Activated CD8-positive, alpha-beta T cell treated with anti-CD3 and anti-CD28 coated beads, Interleukin-2, amount 10 ng/mL, durations not matched to agents 7 days and 5 days (primary cell): Measurements from ENCODE around the gene KCNH6. TPM values are rescaled to one million over a fixed set of nuclear protein-coding genes. Genes with fewer than 3 reads are reported as not detected.

Experiments
- ATAC-seq: fragments of 150-1000 bp; cut with Tn5 transposase; one replicate; pipeline ENCODE4 v1.10.0; 2021; ENCODE audit warnings: moderate library complexity
- CTCF ChIA-PET: fragments of 350-600 bp; sonication (Branson Sonifier 250); formaldehyde crosslinking; loops from one replicate; lab custom pipeline; 2021; ENCODE audit warnings: antibody characterized with exemption; lab: Charles Lee
- POLR2A ChIA-PET: fragments of 350-600 bp; sonication (Branson Sonifier 250); formaldehyde crosslinking; loops from one replicate; lab custom pipeline; 2021; ENCODE audit warnings: antibody characterized with exemption; lab: Charles Lee
- DNase-seq: peaks from one replicate; pipeline ENCODE4 v3.0.0-alpha.2; 2020
- H3K27ac Mint-ChIP-seq: one replicate; pipeline ENCODE4 v1.8.0; 2021; ENCODE audit warnings: mild to moderate bottlenecking, mixed read lengths
- H3K27me3 Mint-ChIP-seq: one replicate; pipeline ENCODE4 v1.8.0; 2021; ENCODE audit warnings: low read depth, mixed read lengths
- H3K36me3 Mint-ChIP-seq: one replicate; pipeline ENCODE4 v1.8.0; 2021; ENCODE audit warnings: low read depth, mixed read lengths
- H3K4me1 Mint-ChIP-seq: one replicate; pipeline ENCODE4 v1.8.0; 2021; ENCODE audit warnings: low read depth, mixed read lengths
- H3K4me3 Mint-ChIP-seq: one replicate; pipeline ENCODE4 v1.8.0; 2021; ENCODE audit warnings: mild to moderate bottlenecking, mixed read lengths
- H3K9me3 Mint-ChIP-seq: one replicate; pipeline ENCODE4 v1.8.0; 2022; ENCODE audit warnings: mixed read lengths; ENCODE audit not compliant: insufficient read depth
- total RNA-seq, 2 experiments: library from RNA; stranded (reverse); gene quantifications; one replicate each; pipeline ENCODE4 v1.2.3, GENCODE V29; 2021

Gene KCNH6
- total RNA-seq, 2 experiments from 2014 or later = not detected

DNA sequence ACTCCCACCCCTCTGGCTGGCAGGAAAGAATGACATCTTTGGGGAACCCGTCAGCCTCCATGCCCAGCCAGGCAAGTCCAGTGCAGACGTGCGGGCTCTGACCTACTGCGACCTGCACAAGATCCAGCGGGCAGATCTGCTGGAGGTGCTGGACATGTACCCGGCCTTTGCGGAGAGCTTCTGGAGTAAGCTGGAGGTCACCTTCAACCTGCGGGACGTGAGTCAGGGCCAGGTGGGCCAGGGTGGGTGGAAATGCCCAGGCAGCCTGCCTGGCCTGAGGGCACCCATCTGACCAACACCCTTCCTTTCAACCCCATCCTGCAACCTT lies 19.0 kb downstream of the KCNH6 start:
- no peaks in the 10 kb centered on the region for H3K9me3 Mint-ChIP-seq
- ChIA-PET POLR2A (no interaction called here), CTCF (no interaction called here)
- H3K4me3 Mint-ChIP-seq = no peak overlapping the region
- no peaks in the 10 kb centered on the region for H3K36me3 Mint-ChIP-seq
- peaks cover 6% of the 10 kb centered on the region for H3K4me1 Mint-ChIP-seq
- H3K27ac Mint-ChIP-seq = no peak overlapping the region
- peaks cover 30% of the 10 kb centered on the region for H3K27me3 Mint-ChIP-seq
- ATAC-seq (no peak), DNase-seq (no peak)

DNA sequence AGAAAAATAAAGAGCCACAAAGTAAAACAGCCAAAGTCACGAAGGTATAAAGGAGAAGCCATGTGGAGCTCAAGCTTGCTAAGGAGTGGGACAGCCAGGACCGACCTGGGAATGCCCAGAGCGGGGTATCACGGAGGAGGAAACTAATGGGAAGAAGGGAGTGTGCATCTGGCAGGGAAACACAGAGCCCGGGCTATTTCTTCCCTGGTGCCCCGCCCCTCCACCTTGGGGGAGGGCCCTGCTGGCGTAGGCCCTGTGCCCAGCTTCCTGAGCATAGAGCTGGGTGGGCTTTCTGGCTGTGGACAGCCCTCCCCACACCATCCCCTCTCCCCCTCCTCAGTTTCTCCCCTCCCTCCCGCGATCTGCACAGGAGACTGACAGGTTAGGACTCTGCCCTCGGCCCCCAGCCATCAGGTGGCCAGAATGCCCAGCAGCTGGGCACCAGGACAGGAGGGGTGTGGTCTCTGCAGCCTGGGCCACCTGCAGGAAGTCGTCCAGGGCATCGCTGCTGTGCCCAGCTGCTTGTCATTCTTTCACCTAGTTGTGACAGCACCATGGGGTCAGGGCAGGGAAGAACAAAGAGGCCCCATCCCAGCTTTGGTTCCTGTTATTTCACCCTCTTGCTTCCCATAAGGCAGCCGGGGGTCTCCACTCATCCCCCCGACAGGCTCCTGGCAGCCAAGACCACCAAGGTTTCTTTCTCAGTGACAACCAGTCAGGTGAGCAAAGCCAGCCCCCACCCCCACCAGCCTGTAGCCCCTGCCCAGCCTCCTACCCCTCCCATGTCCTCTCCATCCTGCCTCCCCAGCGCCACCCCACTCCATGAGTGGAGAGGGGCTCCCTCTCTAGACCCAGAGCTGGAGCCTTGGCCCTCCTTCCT lies 20.0 kb downstream of the KCNH6 start:
- H3K27ac Mint-ChIP-seq = no peak overlapping the region
- no peak overlapping the region for H3K4me3 Mint-ChIP-seq
- POLR2A ChIA-PET = no interaction called here
- DNase-seq (no peak), ATAC-seq (no peak)
- no peaks in the 10 kb centered on the region for H3K9me3 Mint-ChIP-seq
- peaks cover 3% of the 10 kb centered on the region for H3K4me1 Mint-ChIP-seq
- H3K27me3 Mint-ChIP-seq = peaks cover 22% of the 10 kb centered on the region
- CTCF ChIA-PET = interaction anchor here (1.7 kb wide), 1 partner anchor 68 kb away, joined by 7 read pairs; no protein-coding TSS in a partner anchor
- H3K36me3 Mint-ChIP-seq = no peaks in the 10 kb centered on the region

- H3K4me3 Mint-ChIP-seq = no peak overlapping the region
- no peak overlapping the region for H3K27ac Mint-ChIP-seq
- H3K27me3 Mint-ChIP-seq = peaks cover 16% of the 10 kb centered on the region
- no peak for ATAC-seq
- no peaks in the 10 kb centered on the region for H3K36me3 Mint-ChIP-seq
- DNase-seq = no peak
- POLR2A ChIA-PET = no interaction called here
- H3K9me3 Mint-ChIP-seq = no peaks in the 10 kb centered on the region
- no peaks in the 10 kb centered on the region for H3K4me1 Mint-ChIP-seq
- CTCF ChIA-PET = interaction anchor here (1.7 kb wide), 1 partner anchor 67 kb away, joined by 7 read pairs; no protein-coding TSS in a partner anchor
Observed at GRCh38 chr17:63543822-63544420, 20.8 kb downstream of the KCNH6 start.

DNA sequence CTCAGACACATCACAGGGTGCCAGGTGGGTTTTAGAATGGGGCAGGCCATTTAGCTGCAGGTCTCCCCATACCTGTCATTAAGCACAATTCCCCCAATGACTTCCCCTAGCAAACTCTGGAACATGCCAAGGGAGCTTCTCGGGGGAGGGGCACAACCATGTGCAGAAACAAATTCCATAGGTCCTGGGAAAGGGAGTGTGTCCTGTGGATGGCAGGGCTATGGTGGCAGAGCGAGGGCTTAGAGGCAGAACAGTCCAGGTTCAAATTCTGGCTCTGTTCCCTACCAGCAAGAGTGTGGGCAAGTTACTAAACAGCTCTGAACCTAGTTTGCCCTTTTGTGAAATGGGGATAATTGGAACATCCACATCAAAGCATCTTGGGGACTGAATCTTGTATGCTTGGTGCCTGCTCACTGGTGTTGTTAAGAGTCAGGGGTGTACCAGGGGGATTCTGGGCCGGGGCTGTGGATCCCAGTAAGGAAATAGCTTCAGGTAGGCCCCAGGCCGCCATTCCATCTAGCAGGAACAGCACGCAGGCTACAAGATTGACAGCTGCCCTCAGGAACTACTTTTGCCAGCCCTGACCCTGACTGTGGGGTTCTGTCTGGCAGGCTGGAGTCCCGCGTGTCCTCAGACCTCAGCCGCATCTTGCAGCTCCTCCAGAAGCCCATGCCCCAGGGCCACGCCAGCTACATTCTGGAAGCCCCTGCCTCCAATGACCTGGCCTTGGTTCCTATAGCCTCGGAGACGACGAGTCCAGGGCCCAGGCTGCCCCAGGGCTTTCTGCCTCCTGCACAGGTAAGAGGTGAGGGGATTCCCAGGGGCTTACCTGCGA lies 21.5 kb downstream of the KCNH6 start:
- H3K9me3 Mint-ChIP-seq = no peaks in the 10 kb centered on the region
- peaks cover 8% of the 10 kb centered on the region for H3K27me3 Mint-ChIP-seq
- H3K27ac Mint-ChIP-seq = no peak overlapping the region
- CTCF ChIA-PET = interaction anchor here (1.0 to 1.7 kb wide), 2 partner anchors 38 to 66 kb away, joined by 3 to 7 read pairs; no protein-coding TSS in a partner anchor
- POLR2A ChIA-PET = no interaction called here
- DNase-seq (no peak), ATAC-seq (no peak)
- H3K4me1 Mint-ChIP-seq = no peaks in the 10 kb centered on the region
- H3K4me3 Mint-ChIP-seq = no peak overlapping the region
- H3K36me3 Mint-ChIP-seq = no peaks in the 10 kb centered on the region

GRCh38 chr17:63546308-63547082 lies 23.3 kb downstream of the KCNH6 start:
- no peaks in the 10 kb centered on the region for H3K9me3 Mint-ChIP-seq
- H3K4me1 Mint-ChIP-seq = no peaks in the 10 kb centered on the region
- H3K4me3 Mint-ChIP-seq = no peak overlapping the region
- ATAC-seq (no peak), DNase-seq (no peak)
- peaks cover 2% of the 10 kb centered on the region for H3K27me3 Mint-ChIP-seq
- ChIA-PET CTCF (no interaction called here), POLR2A (no interaction called here)
- H3K27ac Mint-ChIP-seq = no peak overlapping the region
- peaks cover 10% of the 10 kb centered on the region for H3K36me3 Mint-ChIP-seq

DNA sequence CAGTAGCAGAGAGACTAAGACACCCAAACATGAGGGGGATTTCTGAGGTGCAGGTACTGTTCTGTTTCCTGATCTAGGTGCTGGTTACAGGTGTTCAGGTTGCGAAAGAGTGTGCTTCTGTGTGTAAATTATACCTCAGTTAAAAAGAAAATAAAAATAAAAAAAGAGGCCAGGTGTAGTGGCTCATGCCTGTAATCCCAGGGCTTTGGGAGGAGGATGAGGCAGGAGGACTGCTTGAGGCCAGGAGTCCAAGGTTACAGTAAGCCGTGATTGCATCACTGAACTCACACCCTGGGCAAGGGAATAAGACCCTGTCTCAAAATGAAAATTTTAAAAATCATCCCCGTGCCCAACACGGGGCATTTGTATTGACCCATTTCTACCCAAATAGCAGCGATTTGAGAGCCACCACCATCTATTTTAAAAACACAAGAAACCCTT lies 23.9 kb downstream of the KCNH6 start:
- H3K27ac Mint-ChIP-seq = no peak overlapping the region
- no peaks in the 10 kb centered on the region for H3K9me3 Mint-ChIP-seq
- H3K4me3 Mint-ChIP-seq = no peak overlapping the region
- peaks cover 4% of the 10 kb centered on the region for H3K4me1 Mint-ChIP-seq
- H3K36me3 Mint-ChIP-seq = peaks cover 13% of the 10 kb centered on the region
- H3K27me3 Mint-ChIP-seq = peaks cover 2% of the 10 kb centered on the region
- no peak for DNase-seq
- POLR2A ChIA-PET = no interaction called here
- ATAC-seq = no peak
- CTCF ChIA-PET = interaction anchor here (0.6 kb wide), 1 partner anchor 69 kb away, joined by 3 read pairs; no protein-coding TSS in a partner anchor

- CTCF ChIA-PET = interaction anchor here (1.2 to 4.9 kb wide), 4 partner anchors 51 to 73 kb away, joined by 3 to 37 read pairs (median 7); partner anchors contain the start of genes ACE, MAP3K3 and TACO1
- Mint-ChIP-seq H3K27me3 (no peaks in the 10 kb centered on the region), H3K36me3 (peaks cover 30% of the 10 kb centered on the region), H3K4me1 (peaks cover 21% of the 10 kb centered on the region), H3K9me3 (no peaks in the 10 kb centered on the region), H3K27ac (peak overlapping the region; percentile 97), H3K4me3 (peak overlapping the region; percentile 99)
- ATAC-seq (peak; percentile 15), DNase-seq (no peak)
- POLR2A ChIA-PET = interaction anchor here (1.4 to 1.7 kb wide), 3 partner anchors 11 to 73 kb away, joined by 3 to 9 read pairs (median 5); partner anchors contain the start of genes MAP3K3 and TACO1
Observed at GRCh38 chr17:63549289-63549945, 26.3 kb downstream of the KCNH6 start.

- peak within 1 kb of the TSS; percentile 99 for H3K4me3 Mint-ChIP-seq
- peaks cover 34% of the 10 kb centered on the region for H3K36me3 Mint-ChIP-seq
- peak; percentile 96 for ATAC-seq
- no peaks in the 10 kb centered on the region for H3K9me3 Mint-ChIP-seq
- ChIA-PET CTCF (interaction anchor here (1.5 to 4.9 kb wide), 5 partner anchors 50 to 143 kb away, joined by 4 to 37 read pairs (median 9); partner anchors contain the start of genes ACE and TACO1), POLR2A (interaction anchor here (0.8 to 1.8 kb wide), 5 partner anchors 10 to 224 kb away, joined by 3 to 9 read pairs (median 5); partner anchors contain the start of genes CCDC47, DDX42, MAP3K3 and TACO1)
- H3K4me1 Mint-ChIP-seq = peaks cover 27% of the 10 kb centered on the region
- peak; percentile 100 for DNase-seq
- H3K27me3 Mint-ChIP-seq = no peaks in the 10 kb centered on the region
- peak within 1 kb of the TSS; percentile 97 for H3K27ac Mint-ChIP-seq
Observed at GRCh38 chr17:63549946-63550816, 27.0 kb downstream of the KCNH6 start, which contains the start of gene DCAF7. TSS of gene DCAF7 (plus strand) at chr17:63550477. CDS start at chr17:63550678, 201 bp downstream.

- Mint-ChIP-seq H3K4me3 (peak overlapping the region; percentile 99), H3K4me1 (peaks cover 34% of the 10 kb centered on the region), H3K36me3 (peaks cover 42% of the 10 kb centered on the region), H3K9me3 (no peaks in the 10 kb centered on the region), H3K27me3 (no peaks in the 10 kb centered on the region), H3K27ac (peak overlapping the region; percentile 97)
- ATAC-seq = peak; percentile 1
- ChIA-PET CTCF (interaction anchor here (1.0 to 4.9 kb wide), 8 partner anchors 17 to 235 kb away, joined by 3 to 37 read pairs (median 4); partner anchors contain the start of gene ACE), POLR2A (interaction anchor here (0.8 to 1.8 kb wide), 4 partner anchors 18 to 223 kb away, joined by 3 to 7 read pairs (median 4); partner anchors contain the start of genes CCDC47 and DDX42)
- peak; percentile 46 for DNase-seq
Observed at GRCh38 chr17:63550817-63551639, 27.9 kb downstream of the KCNH6 start.
